NCI-H2171 treated with DMSO at 0.1 percent for 48 hours (cell line): ENCODE measurements around the gene OPRPN.

Experiments
- DNase-seq: peaks from one replicate; lab custom pipeline; 2025; lab: John Stamatoyannopoulos, UW

Gene OPRPN, protein sequence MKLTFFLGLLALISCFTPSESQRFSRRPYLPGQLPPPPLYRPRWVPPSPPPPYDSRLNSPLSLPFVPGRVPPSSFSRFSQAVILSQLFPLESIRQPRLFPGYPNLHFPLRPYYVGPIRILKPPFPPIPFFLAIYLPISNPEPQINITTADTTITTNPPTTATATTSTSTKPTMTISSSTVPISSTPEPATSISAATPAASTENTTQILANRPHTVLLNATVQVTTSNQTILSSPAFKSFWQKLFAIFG

DNA sequence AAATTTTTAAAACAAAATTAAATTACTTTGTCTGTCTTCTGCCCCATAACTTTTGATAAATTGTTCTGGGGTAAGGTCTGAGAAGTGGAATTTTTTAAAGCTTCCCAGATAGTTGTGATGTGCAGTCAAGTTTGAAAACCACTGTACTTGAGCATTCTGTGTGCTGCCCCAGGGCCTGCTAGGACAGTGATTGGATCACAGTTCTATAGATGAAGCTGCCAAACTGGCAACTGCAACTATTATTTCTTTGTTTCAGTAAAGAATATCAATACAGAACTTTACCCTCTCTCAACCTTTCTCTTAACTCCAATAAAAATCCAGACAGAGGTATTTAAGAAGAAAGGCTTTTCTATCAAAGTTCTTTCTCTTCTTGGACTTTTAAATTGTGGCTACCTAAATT lies at the start of gene OPRPN:
Gene OPRPN, plus strand, starts transcription at position 361 of the 400 bp plus-strand sequence. CDS start 1,346 bp downstream, outside the sequence.
- DNase-seq: no peak

DNA sequence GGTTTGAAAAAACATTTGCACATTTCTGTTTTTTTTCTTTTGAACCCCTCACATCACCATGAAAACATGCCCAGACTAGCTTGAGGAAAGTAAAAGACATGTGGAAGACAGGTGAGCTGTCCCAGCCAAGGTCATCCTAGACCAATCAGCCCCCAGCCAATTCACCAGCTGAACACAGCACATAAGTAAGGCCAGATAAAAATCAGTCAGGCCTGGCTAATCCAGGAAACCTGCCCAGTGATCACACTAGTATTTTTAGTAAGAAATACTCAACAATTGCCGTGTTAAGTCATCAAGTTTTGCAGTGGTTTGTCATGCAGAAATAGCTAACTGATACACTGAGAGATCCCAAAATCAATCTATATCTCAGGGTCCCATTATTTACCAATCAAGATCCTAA lies 41.6 kb upstream of the OPRPN start:
- DNase-seq: no peak

DNA sequence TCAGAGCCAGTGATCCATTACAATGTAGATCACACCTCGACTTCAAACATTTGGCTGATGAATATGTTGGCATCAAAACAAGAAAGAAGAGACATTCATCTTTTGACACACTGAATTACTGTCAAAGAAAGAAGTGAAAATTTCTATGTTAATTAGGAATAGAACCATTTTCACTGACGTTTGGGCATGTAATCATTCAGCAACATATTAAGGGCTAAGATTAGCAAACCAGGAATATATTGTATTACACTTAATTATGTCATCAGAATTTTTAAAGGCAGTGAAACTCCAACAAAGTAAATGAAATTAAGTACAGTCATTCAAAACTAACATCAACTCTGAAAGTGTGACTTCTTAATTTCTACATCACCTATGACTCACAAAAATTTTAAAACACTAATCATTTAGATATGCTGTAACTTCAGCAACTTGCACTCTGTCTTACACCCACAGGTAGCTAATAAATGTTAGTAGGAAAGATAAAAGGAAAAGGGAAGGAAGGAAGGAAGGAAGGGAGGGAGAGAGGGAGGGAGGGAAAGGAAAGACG lies 38.6 kb upstream of the OPRPN start:
- no peak for DNase-seq

DNA sequence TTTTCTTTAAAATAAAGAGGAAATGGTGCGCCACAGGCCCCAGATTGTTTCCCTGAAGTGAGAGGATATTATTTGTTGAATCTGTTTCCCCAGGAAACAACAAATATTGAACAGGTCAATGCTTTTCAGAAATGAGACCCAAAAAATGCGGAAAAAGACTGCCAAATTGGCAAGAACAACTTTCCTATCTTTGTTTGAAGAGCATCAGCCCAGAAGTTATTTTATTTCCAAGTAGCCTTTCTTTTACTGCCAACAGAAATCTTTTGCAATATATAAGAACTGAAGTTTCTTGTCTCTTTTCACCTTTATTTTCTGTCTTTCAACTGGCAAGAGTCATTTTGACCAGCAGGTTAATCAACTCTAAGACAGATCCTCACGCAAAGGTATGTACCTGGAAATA lies 37.3 kb upstream of the OPRPN start, which contains the start of gene SMR3A:
Gene SMR3A, plus strand, starts transcription at position 301 of the 400 bp plus-strand sequence. CDS start 1,356 bp downstream, outside the sequence.
- no peak for DNase-seq

DNA sequence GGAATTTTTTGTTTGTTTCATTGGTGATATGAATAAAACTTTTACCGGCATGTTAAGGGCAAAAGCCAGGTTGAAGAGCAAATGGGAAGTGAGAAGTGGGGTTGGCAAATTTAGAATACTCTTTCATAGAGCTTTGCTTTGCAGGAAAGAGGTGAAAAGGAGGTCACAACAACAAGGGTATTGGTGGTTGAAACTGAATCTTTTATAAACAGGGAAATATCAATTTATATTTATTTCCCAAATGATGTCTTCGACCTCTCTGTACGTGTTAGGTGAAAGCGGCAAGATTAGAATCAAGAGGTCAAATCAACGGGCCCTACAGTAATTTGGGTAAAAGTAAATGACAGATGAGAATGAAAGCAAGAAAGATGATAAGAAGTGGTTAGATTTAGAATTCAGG lies 33.7 kb upstream of the OPRPN start:
- DNase-seq: no peak

DNA sequence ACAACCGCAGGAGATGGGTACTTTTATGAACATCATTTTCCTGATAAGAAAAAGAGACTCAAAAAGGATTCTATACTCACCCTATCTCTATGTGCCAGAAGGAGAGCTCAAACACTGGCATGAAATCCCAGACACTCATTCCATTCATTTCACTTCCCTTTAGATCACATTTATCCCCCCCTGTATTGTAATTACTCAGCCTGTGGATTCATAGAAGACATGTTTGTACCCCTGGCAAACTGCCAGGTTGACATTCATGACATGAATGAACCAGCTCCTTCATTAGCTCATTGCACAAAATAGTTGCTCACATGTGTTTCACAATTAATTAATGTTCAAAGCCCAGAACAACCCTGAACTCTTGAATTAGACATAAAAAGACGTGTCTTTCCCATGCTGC lies 32.3 kb upstream of the OPRPN start:
- DNase-seq: no peak

DNA sequence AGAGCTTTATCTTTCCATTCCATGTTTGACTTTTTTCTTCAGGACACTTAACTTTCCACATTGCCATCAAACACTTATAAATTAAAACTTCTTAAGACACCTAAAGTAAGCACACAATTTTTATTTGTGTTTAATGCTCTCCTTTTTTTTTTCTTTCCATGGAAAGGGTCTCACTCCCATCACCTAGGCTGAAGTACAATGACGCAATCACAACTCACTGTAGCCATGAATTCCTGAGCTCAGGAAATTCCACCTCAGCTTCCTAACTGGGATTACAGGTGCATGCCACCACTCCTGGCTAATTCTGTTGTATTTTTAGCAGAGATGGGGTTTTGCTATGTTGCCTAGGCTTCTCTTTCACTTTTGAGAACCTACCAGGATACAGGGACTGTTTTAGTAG lies 29.9 kb upstream of the OPRPN start:
- no peak for DNase-seq

DNA sequence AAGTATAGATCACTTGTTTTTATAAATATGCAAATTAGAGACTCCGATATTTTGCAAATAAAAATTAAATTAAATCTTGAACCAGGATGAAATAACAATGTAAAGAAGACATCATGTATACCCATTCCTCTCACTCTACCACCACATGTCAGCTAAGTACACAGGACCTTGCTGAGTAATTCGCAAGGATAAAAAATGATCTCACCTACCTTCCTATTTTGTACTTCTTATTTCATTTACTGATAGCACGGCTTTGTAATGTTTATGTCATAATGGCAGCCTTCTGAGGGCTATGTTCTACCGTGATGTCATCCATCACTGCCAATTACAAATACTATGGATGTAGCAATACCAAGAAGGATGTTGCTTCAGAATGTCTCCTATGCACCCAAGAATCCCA lies 25.8 kb upstream of the OPRPN start:
- no peak for DNase-seq

DNA sequence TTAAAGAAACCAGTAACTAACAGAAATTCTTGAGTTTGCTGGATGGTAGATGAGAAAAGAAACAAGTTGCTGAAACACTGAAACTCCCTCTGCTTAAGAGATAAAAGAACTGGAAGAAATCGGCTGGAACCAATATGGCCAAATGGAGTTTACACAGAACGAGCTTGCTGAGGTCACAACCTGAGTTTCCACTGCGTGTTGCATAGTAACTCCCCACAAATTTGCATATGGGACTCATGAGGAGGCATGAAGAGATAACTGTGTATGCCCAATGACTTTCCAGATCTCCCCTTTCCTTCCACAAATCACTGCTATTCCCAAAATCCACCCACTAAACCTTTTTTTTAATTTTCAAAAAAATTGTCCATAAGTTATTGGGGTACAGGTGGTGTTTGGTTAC lies 25.0 kb upstream of the OPRPN start:
- DNase-seq: no peak

DNA sequence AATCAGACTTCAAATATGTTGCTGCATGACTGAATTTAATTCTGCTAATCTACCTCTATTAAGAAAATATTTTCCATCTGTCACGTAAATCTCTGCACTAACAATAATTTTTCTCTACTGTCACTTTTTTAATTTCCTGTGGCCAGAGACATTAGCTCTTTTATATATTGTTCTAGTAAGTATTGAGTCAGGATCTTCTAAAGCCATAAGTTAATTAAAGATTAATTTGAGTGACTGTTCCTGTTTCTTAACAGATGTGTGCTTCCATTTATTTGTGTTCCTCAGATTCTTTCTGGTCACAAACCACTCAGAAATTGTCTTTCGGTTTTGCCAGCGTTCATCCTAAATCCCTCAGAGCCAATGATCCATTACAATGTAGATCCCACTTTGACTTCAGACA lies 17.2 kb upstream of the OPRPN start:
- no peak for DNase-seq

DNA sequence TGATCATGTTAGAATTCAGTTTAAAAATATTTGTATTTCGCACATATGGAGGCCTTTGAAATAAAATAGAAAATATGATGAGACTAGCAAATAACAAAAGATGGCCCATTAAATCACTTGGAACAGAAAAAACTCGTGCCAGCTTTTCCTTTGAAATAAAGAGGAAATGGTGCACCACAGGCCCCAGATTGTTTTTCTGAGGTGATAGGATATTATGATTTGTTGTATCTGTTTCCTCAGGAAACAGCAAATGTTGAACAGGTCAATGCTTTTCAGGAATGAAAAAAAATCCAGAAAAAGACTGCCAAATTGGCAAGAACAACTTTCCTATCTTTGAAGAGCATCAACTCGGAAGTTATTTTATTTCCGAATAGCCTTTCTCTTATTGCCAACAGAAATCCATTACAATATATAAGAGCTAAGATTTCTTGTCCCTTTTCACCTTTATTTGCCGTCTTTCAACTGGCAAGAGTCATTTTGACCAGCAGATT lies 15.0 kb upstream of the OPRPN start, which contains the start of gene SMR3B:
Gene SMR3B, plus strand, starts transcription at position 441 of the 491 bp plus-strand sequence. CDS start 1,380 bp downstream, outside the sequence.
- no peak for DNase-seq

DNA sequence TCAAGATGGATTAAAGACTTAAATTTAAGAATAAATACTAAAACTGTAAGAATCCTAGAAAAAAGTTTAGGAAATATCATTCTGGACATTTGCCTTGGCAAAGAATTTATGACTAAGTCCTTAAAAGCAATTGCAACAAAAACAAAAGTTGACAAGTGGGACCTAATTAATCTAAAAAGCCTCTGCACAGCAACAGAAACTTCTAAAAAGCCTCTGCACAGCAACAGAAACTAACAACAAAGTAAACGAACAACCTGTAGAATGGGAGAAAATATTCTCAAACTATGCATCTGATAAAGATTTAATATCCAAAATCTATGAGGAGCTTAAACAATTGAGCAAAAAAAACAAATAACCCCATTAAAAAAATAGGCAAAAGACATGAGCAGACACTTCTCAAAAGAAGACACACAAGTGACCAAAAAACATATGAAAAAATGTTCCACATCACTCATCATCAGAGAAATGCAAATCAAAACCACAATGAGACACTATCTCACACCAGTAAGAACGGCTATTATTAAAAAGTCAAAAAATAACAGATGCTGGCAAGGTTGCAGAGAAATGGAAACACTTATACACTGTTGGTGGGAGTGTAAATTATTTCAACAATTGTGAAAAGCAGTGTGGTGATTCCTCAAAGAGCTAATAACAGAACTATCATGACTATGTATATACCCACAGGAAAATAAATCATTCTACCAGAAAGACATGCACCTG lies 5.5 kb upstream of the OPRPN start:
- no peak for DNase-seq

DNA sequence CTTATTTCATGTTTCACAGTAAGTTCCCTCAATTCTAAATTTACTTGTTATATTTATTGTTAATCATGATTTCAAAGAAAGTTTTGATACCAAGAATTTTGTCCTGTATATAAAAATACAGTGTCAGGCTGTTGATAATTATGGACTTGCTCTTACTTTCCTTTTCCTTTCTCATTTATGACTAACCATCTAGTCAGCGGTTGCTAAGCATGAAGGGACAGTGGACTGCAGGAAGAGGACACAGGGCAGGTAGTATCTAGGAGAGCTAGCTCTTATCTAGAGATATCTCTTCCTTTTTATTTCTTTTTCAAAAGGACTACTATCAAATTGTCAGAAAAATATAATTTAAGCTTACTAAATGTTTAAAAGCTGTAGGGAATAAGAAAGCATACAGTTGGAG lies 1.6 kb downstream of the OPRPN start:
- no peak for DNase-seq

DNA sequence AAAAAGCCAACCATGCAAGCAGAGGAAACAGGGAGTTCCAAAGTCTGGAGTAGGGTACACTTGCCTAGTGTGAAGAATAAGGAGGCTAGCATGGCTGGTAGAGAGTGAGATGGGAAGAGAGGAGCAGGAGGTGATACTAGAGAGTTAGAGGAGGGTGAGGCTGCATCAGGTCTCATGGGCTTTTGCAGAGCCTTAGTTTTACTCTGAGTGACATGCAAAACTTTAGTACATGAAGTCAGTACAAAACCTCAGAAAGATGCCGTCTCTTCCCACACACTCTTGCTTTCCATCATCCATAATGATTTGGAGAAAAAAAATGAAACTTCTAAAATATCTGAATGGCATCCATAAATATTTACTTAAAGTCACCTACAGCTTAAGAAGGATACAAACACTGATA lies 5.0 kb downstream of the OPRPN start:
- no peak for DNase-seq

DNA sequence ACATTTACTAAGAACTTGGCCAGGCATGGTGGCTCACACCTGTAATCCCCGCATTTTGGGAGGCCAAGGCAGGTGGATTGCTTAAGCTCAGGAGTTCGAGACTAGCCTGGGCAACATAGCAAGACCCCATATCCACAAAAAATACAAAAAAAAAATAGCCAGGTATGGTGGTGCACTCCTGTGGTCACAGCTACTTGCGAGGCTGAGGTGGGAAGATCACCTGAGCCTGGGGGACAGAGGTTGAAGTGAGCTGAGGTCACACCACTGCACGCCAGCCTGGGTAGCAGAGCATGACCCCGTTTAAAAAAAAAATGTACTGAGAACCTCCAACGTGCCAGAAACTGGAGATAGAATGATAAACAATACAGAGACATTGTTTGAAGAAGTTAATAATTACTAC lies 8.0 kb downstream of the OPRPN start:
- no peak for DNase-seq

DNA sequence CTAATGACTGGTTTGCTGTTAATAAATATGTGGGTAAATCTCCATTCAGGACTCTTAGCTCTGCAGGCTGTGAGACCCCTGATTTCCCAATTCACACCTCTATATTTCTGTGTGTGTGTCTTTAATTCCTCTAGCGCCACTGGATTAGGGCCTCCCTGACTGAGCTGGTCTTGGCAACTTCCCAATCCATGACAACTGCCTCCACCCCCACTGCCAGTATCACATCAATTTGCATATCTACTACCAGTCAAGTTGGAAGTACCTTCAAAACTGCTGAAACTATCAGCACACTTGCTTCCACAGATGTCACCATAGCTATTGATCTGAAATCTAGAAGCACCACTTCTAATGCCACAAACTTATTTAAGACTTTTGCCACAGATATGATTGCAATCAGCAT lies 27.6 kb downstream of the OPRPN start:
- DNase-seq: no peak

DNA sequence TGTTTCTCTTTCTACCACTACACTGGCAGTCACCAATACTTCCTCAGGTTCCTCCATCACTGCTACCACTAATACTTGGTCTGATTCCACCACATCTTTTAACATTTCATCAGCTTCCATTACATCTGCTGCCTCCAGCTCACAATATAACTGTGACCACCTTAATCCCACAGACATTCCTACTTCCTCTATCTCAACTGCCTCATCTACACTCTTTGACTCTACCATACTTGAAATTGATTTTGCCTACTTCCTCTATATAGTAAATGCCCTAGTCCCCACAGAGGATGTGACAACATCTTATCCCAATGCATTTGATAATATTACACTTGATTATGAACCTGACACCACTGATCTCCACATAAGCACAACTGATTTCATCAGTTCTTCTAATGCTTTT lies 29.0 kb downstream of the OPRPN start:
- no peak for DNase-seq

DNA sequence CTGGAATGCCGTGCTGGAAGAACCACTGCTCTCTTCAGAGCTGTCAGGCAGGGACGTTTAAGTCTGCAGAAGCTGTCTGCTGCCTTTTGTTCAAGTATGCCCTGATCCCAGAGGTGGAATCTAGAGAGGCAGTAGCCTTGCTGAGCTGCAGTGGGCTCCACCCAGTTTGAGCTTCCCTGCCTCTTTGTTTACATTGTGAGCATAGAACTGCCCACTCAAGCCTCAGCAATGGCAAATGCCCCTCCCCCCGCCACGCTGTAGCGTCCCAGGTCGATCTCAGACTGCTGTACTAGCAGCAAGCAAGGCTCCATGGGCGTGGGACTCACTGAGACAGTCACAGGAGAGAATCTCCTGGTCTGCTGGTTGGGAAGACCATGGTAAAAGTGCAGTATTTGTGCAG lies 39.5 kb downstream of the OPRPN start:
- no peak for DNase-seq

DNA sequence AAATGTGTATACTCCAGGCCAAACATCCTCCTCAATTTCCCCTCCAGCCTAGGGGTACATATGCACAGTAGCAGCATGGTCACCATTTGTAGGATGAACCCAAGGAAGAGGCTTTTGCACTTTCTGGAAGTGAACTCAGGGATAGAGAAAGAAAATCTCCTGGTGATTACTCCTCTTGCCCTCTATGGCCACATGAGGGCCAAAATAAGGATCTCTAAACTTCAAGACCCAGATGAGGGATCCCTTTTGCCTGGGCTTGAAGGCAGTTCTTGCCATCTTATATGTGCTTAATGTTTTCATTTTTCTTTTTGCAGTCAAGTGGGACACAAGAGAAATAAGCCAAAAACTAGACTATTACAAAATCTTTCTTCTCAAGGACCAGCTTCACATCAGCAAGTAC lies 44.7 kb downstream of the OPRPN start:
- DNase-seq: no peak

DNA sequence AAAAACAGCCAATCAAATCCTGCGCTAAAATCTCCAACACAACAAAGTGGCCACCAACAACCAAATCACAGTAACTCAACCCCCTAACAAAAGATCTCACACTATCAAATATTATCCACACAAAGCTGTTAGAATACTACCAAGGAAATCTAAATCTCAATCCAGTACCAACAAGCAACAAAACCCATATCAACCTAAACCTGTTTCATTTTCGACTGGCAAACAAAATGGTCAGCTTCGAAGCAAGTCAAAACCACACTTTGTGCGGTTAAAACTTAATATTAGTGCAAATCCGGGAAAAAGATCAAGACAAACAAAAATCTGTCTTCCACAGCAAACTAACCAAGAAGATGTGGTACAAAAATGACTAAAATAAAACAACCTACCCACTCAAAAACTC lies 45.6 kb downstream of the OPRPN start:
- no peak for DNase-seq

DNA sequence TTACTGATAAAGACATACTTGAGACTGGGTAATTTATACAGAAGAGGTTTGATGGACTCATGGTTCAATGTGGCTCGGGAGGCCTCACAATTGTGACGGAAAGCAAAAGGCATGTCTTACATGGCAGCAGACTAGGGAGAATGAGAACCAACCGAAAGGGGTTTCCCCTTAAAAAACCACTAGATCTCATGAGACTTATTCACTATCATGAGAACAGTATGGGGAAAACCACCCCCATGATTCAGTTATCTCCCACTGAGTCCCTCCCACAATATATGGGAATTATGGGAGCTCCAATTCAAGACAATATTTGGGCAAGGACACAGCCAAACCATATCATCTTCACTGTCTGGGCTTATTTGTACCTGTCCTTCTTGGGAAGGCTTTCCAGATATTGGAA lies 51.5 kb downstream of the OPRPN start:
- DNase-seq: no peak

DNA sequence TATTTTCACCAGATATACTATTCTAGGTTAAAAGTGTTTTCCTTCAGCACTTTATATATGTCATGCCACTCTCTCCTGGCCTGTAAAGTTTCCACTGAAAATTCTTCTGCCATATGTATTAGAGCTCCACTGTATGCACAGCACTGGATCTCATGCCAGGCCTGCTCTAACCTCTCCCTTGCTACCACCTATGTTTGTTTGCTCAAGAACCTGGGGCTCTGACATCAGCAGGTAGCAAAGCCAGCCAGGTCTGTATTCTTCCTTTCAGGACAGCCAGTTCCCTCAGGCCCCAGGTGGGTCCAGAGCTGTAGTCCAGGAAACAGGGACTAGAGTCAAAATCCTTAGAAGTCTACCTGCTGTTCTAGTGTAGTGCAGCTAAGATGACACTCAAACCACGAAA lies 55.2 kb downstream of the OPRPN start:
- DNase-seq: no peak
